SJSA1 (cell line): ENCODE measurements around the gene AFAP1. TPM values are rescaled to one million over a fixed set of nuclear protein-coding genes. Genes with fewer than 3 reads are reported as not detected.

Source experiments
- DNase-seq, 2 experiments: peaks; one replicate each; pipeline ENCODE4 v3.0.0-alpha.2; 2015 to 2020; ENCODE audit warnings: low spot score in 2 of 2, low read depth in 1 of 2
- H3K27ac ChIP-seq: fragments of 250-450 bp; sonication (Bioruptor Pico); 2 replicates; pipeline ENCODE4 v1.5.1; 2020; ENCODE audit warnings: mild to moderate bottlenecking, moderate library complexity
- H3K27me3 ChIP-seq: fragments of 250-450 bp; sonication (Bioruptor Pico); replicated peaks from 2 replicates; pipeline ENCODE4 v1.5.1; 2020; ENCODE audit warnings: mild to moderate bottlenecking, moderate library complexity
- H3K36me3 ChIP-seq: fragments of 250-450 bp; sonication (Bioruptor Pico); 2 replicates; pipeline ENCODE4 v1.5.1; 2020; ENCODE audit warnings: mild to moderate bottlenecking
- H3K4me1 ChIP-seq: fragments of 250-450 bp; sonication (Bioruptor Pico); replicated peaks from 2 replicates; pipeline ENCODE4 v1.6.1; 2021; ENCODE audit warnings: mild to moderate bottlenecking
- H3K4me3 ChIP-seq: fragments of 250-450 bp; sonication (Bioruptor Pico); 2 replicates; pipeline ENCODE4 v1.5.1; 2020; ENCODE audit warnings: mild to moderate bottlenecking
- H3K9me3 ChIP-seq: fragments of 250-450 bp; sonication (Bioruptor Pico); replicated peaks from 2 replicates; pipeline ENCODE4 v1.5.1; 2020; ENCODE audit warnings: mild to moderate bottlenecking
- total RNA-seq: library from RNA; depleted of rRNA; stranded (reverse); fragments of >200 nt; shearing (Covaris generic); gene quantifications from 2 replicates; pipeline ENCODE4 v1.2.3, GENCODE V29; 2014

The AFAP1 gene
- total RNA-seq, 1 experiment from 2014 or later, result 47.4 TPM

DNA sequence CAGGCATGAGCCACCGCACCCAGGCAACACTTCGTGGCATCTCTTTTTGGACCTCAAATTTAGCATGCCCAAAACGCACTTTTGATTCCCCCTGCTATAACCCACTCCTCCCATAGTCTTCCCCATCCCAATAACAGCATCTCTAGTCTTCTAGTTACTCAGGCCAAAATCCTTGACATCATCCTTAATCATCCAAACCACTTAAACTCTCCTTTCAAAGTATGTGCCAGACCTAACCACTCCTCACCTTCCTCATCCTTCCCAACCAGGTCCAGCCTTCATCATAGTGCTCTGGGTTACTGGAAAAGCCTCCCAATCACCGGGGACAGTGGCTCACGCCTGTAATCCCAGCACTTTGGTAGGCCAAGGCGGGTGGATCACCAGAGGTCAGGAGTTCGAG, 41.9 kb downstream of the AFAP1 start:
- Histone ChIP-seq H3K27ac (no peak overlapping the region), H3K4me3 (no peak overlapping the region), H3K9me3 (no peaks in the 10 kb centered on the region), H3K36me3 (peaks cover 14% of the 10 kb centered on the region), H3K4me1 (peaks cover 17% of the 10 kb centered on the region), H3K27me3 (no peaks in the 10 kb centered on the region)
- DNase-seq, result no peak

DNA sequence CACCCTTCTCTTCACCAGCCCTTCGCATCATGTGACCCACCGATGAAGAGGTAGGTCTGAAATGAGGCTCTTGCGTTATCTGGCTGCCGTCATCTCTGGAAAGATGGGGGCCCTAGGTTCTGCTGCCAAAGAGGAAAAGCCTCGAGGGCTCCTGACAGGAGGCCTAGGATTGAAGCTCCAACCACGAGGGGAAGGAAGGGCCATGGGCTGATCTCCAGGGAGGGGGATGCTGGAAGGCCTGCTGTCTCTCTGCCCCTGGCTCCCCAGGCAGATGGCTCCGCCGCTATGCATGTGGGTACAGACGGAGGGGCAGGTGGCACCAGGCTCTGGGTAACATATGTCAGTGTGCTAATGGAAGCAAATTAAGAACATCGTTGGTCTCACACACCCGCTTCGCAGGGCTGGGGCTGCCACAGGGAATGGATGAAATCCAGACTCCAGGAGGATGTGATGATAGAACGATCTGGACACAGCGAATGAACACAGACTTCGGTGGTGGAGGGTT, 44.9 kb downstream of the AFAP1 start:
- no peak overlapping the region for H3K27ac ChIP-seq
- DNase-seq, result no peak
- H3K4me1 ChIP-seq, result peaks cover 46% of the 10 kb centered on the region
- H3K4me3 ChIP-seq, result no peak overlapping the region
- H3K9me3 ChIP-seq, result no peaks in the 10 kb centered on the region
- no peaks in the 10 kb centered on the region for H3K27me3 ChIP-seq
- H3K36me3 ChIP-seq, result peaks cover 7% of the 10 kb centered on the region

DNA sequence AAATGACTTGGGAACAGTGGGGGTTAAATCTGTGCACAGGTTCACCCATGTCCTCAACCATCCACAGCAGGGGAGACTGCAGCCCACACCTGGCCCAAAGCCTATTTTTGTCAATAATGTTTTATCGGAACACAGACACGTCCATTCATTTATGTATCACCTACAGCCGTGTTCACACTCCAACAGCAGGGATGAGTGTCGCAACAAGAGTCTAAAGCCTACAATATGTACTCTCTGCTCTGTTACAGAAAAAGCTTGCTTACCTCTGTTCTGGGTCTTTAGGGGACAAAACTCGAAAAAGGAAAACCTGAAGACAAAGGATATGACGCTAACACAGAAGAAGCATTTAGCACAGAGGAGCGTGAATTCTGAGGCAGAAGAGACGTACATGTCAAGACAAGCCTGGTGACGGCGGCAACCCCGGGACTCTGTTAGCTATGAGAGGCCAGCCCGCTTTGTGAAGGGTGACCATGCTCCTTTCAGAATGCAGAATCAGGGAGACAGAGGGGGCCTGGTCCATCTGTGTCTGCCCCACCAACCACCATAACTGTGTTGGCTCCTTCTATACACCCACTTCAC, 45.5 kb downstream of the AFAP1 start:
- Histone ChIP-seq H3K4me1 (peaks cover 46% of the 10 kb centered on the region), H3K27ac (no peak overlapping the region), H3K4me3 (no peak overlapping the region), H3K9me3 (peaks cover under 1% of the 10 kb centered on the region; the same call in 1 of the 2 replicates), H3K36me3 (peaks cover 7% of the 10 kb centered on the region), H3K27me3 (no peaks in the 10 kb centered on the region)
- no peak for DNase-seq

DNA sequence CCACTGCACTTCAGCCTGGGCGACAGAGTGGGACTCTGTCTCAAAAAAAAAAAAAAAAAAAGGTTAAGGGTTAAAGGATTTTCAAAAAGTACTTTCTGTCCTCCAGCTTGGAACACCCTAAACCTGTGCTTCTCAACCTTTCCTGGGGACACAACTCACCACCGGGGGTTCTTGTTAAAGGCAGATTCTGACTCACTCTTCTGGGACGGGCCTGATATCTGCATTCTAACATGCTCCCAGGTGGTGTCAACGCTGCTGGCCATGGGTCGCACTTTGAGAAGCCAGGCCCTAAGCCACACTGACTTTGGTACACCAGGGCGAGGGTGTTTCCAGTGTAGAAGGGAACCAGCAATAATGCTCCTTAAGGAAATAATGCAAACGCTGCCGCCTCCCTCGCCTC, 46.1 kb downstream of the AFAP1 start:
- no peak for DNase-seq

DNA sequence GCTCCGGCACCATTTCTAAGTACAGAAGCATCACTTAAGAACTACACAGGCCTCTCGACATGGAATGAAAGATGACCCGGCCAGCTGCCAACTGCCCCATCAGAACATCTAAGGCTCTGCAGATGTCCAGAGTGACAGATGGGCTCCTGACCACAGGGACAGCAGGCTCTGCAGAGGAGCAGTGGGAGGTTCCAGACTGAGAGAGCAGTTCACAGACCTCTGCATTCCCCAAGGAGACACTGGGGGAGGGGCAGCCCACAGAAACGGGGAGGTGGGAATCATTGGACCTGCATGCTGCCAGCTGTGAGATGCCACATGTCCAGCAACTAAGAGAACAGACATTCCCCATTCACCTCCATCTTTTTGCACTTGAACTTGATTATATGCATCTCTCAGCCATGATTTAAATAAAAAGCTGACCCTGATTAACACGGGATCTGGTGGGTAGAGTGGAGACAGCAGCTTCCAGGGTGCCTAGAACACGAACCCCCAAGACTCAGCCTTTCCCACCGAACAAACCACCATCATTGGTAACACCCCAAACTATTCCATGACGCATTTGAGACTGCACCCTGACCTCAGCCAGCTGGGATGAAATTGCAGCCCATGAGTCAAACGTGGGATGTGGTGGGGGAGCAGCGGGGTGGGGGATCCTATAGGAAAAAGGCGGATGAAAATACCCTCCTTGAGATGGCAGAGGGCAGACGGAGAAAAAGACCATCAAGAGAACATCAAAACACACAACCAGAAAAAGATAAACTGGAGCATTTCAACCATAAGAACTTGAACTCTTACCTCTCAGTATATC, 47.2 kb downstream of the AFAP1 start:
- Histone ChIP-seq H3K27ac (no peak overlapping the region), H3K4me3 (no peak overlapping the region), H3K36me3 (peaks cover 7% of the 10 kb centered on the region), H3K27me3 (no peaks in the 10 kb centered on the region), H3K4me1 (peaks cover 40% of the 10 kb centered on the region), H3K9me3 (peaks cover 6% of the 10 kb centered on the region)
- DNase-seq, result peak; percentile 30 to 67

More for the DNA sequence above, 46.1 kb downstream of the AFAP1 start:
- H3K4me1 ChIP-seq, result peaks cover 46% of the 10 kb centered on the region
- no peak overlapping the region for H3K4me3 ChIP-seq
- H3K27ac ChIP-seq, result no peak overlapping the region
- H3K36me3 ChIP-seq, result peaks cover 7% of the 10 kb centered on the region
- H3K27me3 ChIP-seq, result no peaks in the 10 kb centered on the region
- peaks cover 6% of the 10 kb centered on the region for H3K9me3 ChIP-seq

DNA sequence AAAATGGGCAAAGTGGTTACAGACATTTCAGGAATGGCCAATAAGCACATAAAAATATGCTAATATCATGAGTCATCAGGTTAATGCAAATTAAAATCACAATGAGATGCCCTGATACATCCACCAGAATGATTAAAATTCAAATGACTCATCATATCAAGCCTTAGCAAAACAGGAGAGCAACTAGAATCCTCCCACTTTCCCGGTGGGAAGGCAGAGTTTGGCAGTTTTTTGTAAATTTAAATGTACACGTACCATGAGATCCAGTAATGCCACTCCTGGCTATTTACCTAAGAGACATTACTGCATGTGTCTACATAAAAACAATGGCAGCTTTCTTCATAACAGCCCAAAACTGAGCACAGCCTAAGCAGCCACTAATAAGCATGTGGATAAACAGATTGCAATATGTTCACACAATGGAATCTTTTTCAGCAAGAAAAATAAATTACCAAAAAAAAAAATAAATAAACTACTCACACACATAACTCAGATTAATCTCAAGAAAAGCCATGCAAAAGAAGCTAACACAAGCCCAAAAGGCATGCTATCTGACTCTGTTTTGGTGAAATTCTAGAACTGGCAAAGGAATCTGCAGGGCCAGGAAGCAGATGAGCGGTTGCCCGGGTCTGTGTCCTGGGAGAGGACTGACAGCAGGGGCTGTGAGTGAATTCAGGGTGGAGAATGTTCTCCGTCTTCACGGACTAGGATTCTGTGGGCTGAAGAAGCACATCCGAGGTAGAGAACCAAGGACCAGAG, 48.8 kb downstream of the AFAP1 start:
- H3K4me1 ChIP-seq, result peaks cover 48% of the 10 kb centered on the region
- peaks cover 7% of the 10 kb centered on the region for H3K36me3 ChIP-seq
- DNase-seq, result peak; percentile 60 to 88
- H3K9me3 ChIP-seq, result peaks cover 6% of the 10 kb centered on the region
- H3K4me3 ChIP-seq, result no peak overlapping the region
- no peaks in the 10 kb centered on the region for H3K27me3 ChIP-seq
- peak overlapping the region; percentile 63 for H3K27ac ChIP-seq

DNA sequence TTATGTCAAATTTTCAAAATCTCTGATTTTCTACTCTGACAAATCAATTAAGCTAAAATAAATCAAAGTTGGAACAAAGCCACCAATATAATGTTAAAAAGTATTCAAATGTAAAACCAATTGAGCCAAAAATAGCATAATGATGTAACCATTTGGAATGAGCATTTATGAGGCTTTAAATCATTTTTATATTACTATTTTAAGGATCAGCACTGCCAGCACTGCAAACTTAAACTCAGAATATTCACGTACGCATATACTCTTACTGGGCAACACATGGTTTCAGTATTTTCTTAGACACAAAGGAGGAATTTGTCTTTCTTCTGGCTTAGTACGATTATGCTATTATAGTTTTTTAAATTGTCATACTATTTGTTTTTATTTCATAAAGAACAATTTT, 52.2 kb downstream of the AFAP1 start:
- Histone ChIP-seq H3K4me3 (no peak overlapping the region), H3K27ac (no peak overlapping the region), H3K36me3 (no peaks in the 10 kb centered on the region; the same call in 1 of the 2 replicates), H3K27me3 (no peaks in the 10 kb centered on the region), H3K4me1 (peaks cover 50% of the 10 kb centered on the region), H3K9me3 (peaks cover 6% of the 10 kb centered on the region)
- no peak for DNase-seq

DNA sequence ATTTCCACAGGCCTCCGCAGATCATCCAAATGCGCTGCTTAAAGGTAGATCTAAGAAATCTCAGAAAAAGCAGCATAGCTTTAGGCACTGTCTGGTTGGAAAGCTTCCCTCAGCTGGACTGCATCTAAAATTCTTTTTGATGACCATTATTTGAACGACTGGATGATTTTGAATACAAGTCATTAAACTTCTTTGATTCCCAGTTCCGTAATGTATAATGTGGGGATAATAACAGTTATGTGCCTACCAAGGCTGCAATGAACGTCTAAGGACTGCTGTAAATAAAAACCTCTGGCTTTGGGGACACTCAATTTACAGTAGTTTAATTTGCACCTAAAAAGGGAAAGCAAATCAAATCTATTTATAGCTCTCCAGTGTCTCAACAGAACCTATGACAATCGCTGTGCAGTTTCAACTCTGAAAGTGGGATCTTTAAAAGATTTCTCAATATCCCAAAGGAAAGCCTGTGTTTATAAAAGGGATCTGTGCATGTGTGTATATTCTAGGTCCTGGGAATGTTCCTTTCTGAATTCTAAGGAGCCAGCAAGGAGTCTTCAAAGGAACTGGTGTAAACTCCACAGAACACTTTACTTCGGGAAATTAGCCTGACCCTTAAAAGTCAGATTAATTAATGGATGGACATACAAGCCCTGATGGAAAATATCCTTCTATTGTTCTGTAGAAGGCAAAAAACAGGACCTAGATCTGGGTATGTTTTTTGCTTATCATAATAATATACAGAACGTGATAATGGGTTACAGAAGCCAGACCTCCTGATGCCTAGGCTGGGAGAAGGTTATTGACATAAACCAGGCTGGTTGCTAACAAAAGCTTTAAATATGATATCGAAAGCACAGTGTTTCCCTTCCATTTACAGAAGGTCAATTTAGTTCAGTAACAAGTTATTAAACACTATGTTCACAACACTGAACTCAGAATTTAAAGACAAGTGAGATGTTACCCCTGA, 53.4 kb downstream of the AFAP1 start:
- no peak for DNase-seq
- H3K36me3 ChIP-seq, result no peaks in the 10 kb centered on the region; the same call in 1 of the 2 replicates
- H3K27ac ChIP-seq, result no peak overlapping the region
- no peak overlapping the region for H3K4me3 ChIP-seq
- no peaks in the 10 kb centered on the region for H3K27me3 ChIP-seq
- H3K9me3 ChIP-seq, result peaks cover 6% of the 10 kb centered on the region
- peaks cover 40% of the 10 kb centered on the region for H3K4me1 ChIP-seq

DNA sequence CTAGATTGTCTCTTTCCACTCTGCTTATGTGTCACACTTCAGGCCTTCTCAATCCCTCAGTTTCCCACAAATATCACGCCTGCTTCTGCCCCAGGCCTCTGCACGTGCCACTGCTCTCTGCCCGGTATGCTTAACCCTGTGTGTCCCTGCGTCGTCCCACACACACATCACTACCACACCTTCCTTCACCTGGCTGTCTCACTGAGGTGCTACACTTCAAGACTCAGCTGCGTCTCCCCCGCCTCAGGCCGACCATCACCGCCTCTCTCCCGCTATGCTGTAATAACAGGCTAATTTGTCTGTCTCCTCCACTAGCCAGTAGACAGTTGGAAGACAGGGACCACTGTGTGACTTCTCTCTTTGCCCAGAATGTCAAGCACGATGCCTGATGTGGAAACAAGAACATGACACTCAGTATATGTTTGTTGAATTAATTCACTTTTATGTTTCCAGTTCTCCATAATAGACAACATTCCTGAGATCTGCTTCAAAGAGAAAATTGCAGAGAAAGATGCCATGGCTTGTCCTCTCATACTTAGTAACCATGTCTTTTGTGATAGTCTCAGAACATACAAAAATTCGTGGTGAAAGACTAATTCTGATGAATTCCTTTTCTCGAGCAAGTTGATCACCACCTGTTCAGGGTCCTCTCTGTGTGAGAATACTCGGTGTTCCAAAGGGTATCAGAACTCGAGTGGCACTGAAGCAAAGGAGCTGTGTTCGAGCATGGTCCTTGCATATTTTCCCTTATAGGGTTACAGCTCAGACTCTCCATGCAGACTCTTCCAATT, 54.2 kb downstream of the AFAP1 start:
- DNase-seq, result no peak
- H3K4me1 ChIP-seq, result peaks cover 40% of the 10 kb centered on the region
- H3K4me3 ChIP-seq, result no peak overlapping the region
- no peaks in the 10 kb centered on the region; the same call in 1 of the 2 replicates for H3K36me3 ChIP-seq
- no peaks in the 10 kb centered on the region for H3K27me3 ChIP-seq
- H3K9me3 ChIP-seq, result peaks cover 6% of the 10 kb centered on the region
- no peak overlapping the region for H3K27ac ChIP-seq

DNA sequence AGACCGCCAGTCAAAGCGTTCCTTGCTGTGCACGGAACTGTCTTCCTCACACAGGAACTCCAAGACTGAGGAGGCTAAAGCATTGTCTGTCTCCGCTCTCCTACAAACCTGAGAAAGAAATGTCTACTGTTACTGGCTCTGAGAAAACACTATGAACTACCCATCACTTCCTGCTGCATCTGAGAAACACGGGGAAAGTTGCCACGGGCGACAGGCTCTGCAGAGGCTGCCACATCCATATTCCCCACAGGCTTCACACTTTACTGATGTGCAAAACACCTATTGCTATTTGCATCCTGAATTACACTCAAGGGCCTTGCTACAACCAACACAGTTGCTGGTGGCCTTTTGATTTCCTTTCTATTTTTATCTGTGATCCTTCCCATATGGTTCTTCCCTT, 59.0 kb downstream of the AFAP1 start:
- Histone ChIP-seq H3K36me3 (no peaks in the 10 kb centered on the region), H3K27me3 (no peaks in the 10 kb centered on the region), H3K4me3 (no peak overlapping the region), H3K4me1 (peaks cover 51% of the 10 kb centered on the region), H3K9me3 (no peaks in the 10 kb centered on the region), H3K27ac (peak overlapping the region; percentile 71)
- no peak for DNase-seq

DNA sequence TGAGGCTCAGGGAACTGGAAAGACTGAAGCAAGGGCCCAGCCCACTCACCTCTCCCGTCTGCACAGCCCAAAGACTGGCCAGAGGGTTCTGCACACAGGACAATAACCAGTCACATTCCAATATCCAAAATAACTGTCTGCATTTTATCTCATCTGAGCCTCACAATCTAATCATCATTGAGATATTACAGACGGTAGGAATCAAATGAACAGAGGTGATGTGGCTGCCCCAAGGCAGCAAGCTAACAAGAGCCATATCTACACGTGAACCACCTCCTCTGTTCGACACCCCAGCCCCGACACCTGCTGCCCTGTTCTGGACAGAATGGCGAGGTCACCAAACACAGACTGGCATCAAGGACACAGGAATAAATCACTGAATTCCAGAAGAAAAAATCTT, 60.5 kb downstream of the AFAP1 start:
- peaks cover 50% of the 10 kb centered on the region for H3K4me1 ChIP-seq

DNA sequence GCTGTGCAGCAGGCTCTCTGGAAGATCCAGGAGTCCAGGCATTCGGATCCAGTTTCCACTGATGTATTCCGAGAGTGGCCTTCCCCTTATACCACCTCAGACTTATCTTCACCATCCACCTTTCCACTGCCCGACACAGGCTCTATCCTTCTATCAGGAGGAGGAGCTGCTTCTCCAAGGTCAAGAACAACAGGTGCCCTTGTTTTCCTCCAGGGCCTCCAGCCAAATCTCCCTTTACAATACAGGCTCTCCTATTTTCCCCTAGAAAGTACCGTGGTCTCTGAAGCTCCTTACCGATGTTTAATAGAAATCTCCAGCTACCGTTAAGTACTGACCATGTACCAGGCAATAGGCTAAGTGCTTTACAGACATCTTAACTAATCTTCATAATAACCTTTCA, 61.3 kb downstream of the AFAP1 start:
- Histone ChIP-seq H3K4me3 (no peak overlapping the region), H3K9me3 (no peaks in the 10 kb centered on the region), H3K27me3 (no peaks in the 10 kb centered on the region), H3K4me1 (peaks cover 56% of the 10 kb centered on the region), H3K27ac (no peak overlapping the region), H3K36me3 (no peaks in the 10 kb centered on the region)
- DNase-seq, result no peak

More for the DNA sequence above, 60.5 kb downstream of the AFAP1 start:
- Histone ChIP-seq H3K27me3 (no peaks in the 10 kb centered on the region), H3K36me3 (no peaks in the 10 kb centered on the region), H3K9me3 (no peaks in the 10 kb centered on the region), H3K4me3 (no peak overlapping the region), H3K27ac (peak overlapping the region; percentile 71)
- no peak for DNase-seq
